ENCODE measurements around the gene FIBIN.

The FIBIN gene

DNA sequence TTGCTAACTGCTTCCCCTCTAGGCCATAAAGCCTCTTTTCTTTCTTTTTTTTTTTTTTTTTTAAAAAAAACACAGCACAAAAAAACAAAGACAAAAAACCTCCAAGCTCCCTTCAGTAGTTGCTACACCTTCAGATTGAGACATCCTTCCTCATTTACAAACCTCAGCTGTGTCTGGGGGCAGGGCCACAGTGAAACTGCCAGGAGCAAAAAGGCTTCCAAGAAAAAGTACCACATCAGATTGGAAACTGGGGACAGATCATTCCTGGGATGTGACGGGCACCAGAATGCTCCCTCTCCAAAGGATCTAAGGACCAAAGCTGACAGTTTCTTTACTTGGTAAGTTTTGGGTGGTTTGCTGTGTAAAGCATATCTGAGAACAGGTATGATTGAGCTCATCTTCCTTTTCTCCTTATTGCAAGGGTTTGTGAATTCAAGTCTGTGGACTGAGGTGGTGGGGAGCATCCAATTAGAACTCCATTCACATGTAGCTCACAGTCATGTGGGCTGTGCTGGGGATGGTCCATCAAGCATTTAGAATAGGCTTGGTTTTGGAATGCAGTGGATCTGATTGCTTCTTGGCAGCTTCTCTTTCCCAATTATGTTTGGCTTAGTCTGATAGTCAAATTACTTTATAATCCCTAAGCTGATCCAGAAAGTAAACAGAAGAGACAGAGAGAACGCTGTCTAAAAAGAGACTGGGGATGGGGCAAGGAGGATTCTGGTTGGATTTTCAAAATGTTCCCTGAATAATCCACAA lies 47.4 kb downstream of the FIBIN start:
- Histone ChIP-seq H3K27ac (ENCODE audit: extremely low read depth, low read depth, low read length) (no peak overlapping the region), H3K9me3 (ENCODE audit: control insufficient read depth, insufficient read depth, low read depth, low read length) (no peaks in the 10 kb centered on the region), H3K4me3 (ENCODE audit: low read depth, low read length) (no peak overlapping the region), H3K36me3 (ENCODE audit: control insufficient read depth in 2 of 2, insufficient read depth in 1 of 2, low read length in 2 of 2) (no peaks in the 10 kb centered on the region), H3K4me1 (ENCODE audit: control insufficient read depth, insufficient read depth, low read length) (no peaks in the 10 kb centered on the region)
- CTCF ChIA-PET: interaction anchor here (0.6 to 1.2 kb wide), 5 partner anchors 14 to 130 kb away, joined by 3 to 6 read pairs (median 3); no protein-coding TSS in a partner anchor
- POLR2A ChIA-PET: no interaction called here
- TF ChIP-seq KLF16 (tag by site-specific recombination; IDR thresholded peaks at IDR 0.05) (no peak), ZNF501 (tag by site-specific recombination; IDR thresholded peaks at IDR 0.05) (no peak), YY2 (tag by site-specific recombination; IDR thresholded peaks at IDR 0.05) (no peak), ZNF626 (tag by site-specific recombination; IDR thresholded peaks at IDR 0.05) (no peak), ZNF133 (tag by site-specific recombination; IDR thresholded peaks at IDR 0.05) (no peak), ZXDB (tag by site-specific recombination; IDR thresholded peaks at IDR 0.05) (no peak)
- TF ChIP-seq, protein P1, sequence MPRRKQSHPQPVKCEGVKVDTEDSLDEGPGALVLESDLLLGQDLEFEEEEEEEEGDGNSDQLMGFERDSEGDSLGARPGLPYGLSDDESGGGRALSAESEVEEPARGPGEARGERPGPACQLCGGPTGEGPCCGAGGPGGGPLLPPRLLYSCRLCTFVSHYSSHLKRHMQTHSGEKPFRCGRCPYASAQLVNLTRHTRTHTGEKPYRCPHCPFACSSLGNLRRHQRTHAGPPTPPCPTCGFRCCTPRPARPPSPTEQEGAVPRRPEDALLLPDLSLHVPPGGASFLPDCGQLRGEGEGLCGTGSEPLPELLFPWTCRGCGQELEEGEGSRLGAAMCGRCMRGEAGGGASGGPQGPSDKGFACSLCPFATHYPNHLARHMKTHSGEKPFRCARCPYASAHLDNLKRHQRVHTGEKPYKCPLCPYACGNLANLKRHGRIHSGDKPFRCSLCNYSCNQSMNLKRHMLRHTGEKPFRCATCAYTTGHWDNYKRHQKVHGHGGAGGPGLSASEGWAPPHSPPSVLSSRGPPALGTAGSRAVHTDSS (tag by site-specific recombination; IDR thresholded peaks at IDR 0.05): no peak
